ENCODE measurements around the gene CFP. TPM values are rescaled to one million over a fixed set of nuclear protein-coding genes. Genes with fewer than 3 reads are reported as not detected.
"Not testable (repeated sequence)": the region's sequence is repeated elsewhere in the genome, so short reads cannot be mapped to it uniquely, and the experiment has no call there.

The CFP gene
- total RNA-seq (2014; rRNA removed; shearing (Covaris generic)): 0.95 TPM in 1 of 2 replicates, not detected in the other
- polyA plus RNA-seq (2015; cell fraction: cytosol; rRNA removed): not detected in 2 replicates
- polyA plus RNA-seq (2015; cell fraction: nucleus; rRNA removed): 0.41 and 3.6 TPM in 2 replicates

- DNase-seq (ENCODE audit: low read depth, low spot score): no peak
- in situ Hi-C loops (cut with HindIII; ENCODE audit: low pct_unique_long_range_greater_than_20kb, low sequenced_read_pairs): no loop called here
These were observed at the start of gene CFP for GRCh38 chrX:47629419-47630200. Gene CFP (minus strand): TSS chrX:47629930. CDS start chrX:47629844, 86 bp downstream.

GRCh38 chrX:47675959-47676859 lies 46.5 kb upstream of the CFP start:
- DNase-seq (ENCODE audit: low read depth, low spot score); in situ Hi-C loops (cut with HindIII; ENCODE audit: low pct_unique_long_range_greater_than_20kb, low sequenced_read_pairs): not testable (repeated sequence)

- in situ Hi-C loops (cut with HindIII; ENCODE audit: low pct_unique_long_range_greater_than_20kb, low sequenced_read_pairs): no loop called here
These were observed 45.0 kb upstream of the CFP start for GRCh38 chrX:47674776-47675175.

GRCh38 chrX:47665797-47666196 lies 36.1 kb upstream of the CFP start:
- in situ Hi-C loops (cut with HindIII; ENCODE audit: low pct_unique_long_range_greater_than_20kb, low sequenced_read_pairs): not testable (repeated sequence)

More at GRCh38 chrX:47674776-47675175, 45.0 kb upstream of the CFP start:
- no peak for DNase-seq (ENCODE audit: low read depth, low spot score)

GRCh38 chrX:47664737-47665136 lies 35.0 kb upstream of the CFP start:
- in situ Hi-C loops (cut with HindIII; ENCODE audit: low pct_unique_long_range_greater_than_20kb, low sequenced_read_pairs): no loop called here

More at GRCh38 chrX:47665797-47666196, 36.1 kb upstream of the CFP start:
- not testable (repeated sequence) for DNase-seq (ENCODE audit: low read depth, low spot score)

GRCh38 chrX:47662144-47662657 lies 32.5 kb upstream of the CFP start:
- peak; percentile 68 for DNase-seq (ENCODE audit: low read depth, low spot score)
- in situ Hi-C loops (cut with HindIII; ENCODE audit: low pct_unique_long_range_greater_than_20kb, low sequenced_read_pairs): no loop called here

More at GRCh38 chrX:47664737-47665136, 35.0 kb upstream of the CFP start:
- DNase-seq (ENCODE audit: low read depth, low spot score): no peak

GRCh38 chrX:47661539-47661938 lies 31.8 kb upstream of the CFP start:
- in situ Hi-C loops (cut with HindIII; ENCODE audit: low pct_unique_long_range_greater_than_20kb, low sequenced_read_pairs): no loop called here
- no peak for DNase-seq (ENCODE audit: low read depth, low spot score)

GRCh38 chrX:47659421-47659726 lies 29.6 kb upstream of the CFP start:
- DNase-seq (ENCODE audit: low read depth, low spot score): no peak
- in situ Hi-C loops (cut with HindIII; ENCODE audit: low pct_unique_long_range_greater_than_20kb, low sequenced_read_pairs): no loop called here

GRCh38 chrX:47658684-47659420 lies 29.1 kb upstream of the CFP start, which contains the start of gene UXT:
Gene UXT (minus strand): TSS chrX:47659180. CDS start chrX:47658927, 253 bp downstream.
- in situ Hi-C loops (cut with HindIII; ENCODE audit: low pct_unique_long_range_greater_than_20kb, low sequenced_read_pairs): no loop called here
- DNase-seq (ENCODE audit: low read depth, low spot score): peak; percentile 93

GRCh38 chrX:47658301-47658683 lies 28.6 kb upstream of the CFP start:
- no peak for DNase-seq (ENCODE audit: low read depth, low spot score)
- in situ Hi-C loops (cut with HindIII; ENCODE audit: low pct_unique_long_range_greater_than_20kb, low sequenced_read_pairs): no loop called here

- in situ Hi-C loops (cut with HindIII; ENCODE audit: low pct_unique_long_range_greater_than_20kb, low sequenced_read_pairs): no loop called here
- DNase-seq (ENCODE audit: low read depth, low spot score): no peak
These were observed 21.5 kb upstream of the CFP start for GRCh38 chrX:47651043-47651905.

GRCh38 chrX:47650164-47651042 lies 20.7 kb upstream of the CFP start, which contains the start of gene ELK1:
Gene ELK1 (minus strand): TSS chrX:47650563. CDS start chrX:47641441, 9,122 bp downstream.
- DNase-seq (ENCODE audit: low read depth, low spot score): peak; percentile 97
- in situ Hi-C loops (cut with HindIII; ENCODE audit: low pct_unique_long_range_greater_than_20kb, low sequenced_read_pairs): no loop called here

- in situ Hi-C loops (cut with HindIII; ENCODE audit: low pct_unique_long_range_greater_than_20kb, low sequenced_read_pairs): no loop called here
- DNase-seq (ENCODE audit: low read depth, low spot score): no peak
These were observed 20.0 kb upstream of the CFP start for GRCh38 chrX:47649781-47650163.

GRCh38 chrX:47649271-47649670 lies 19.5 kb upstream of the CFP start:
- in situ Hi-C loops (cut with HindIII; ENCODE audit: low pct_unique_long_range_greater_than_20kb, low sequenced_read_pairs): no loop called here
- no peak for DNase-seq (ENCODE audit: low read depth, low spot score)

GRCh38 chrX:47648376-47648775 lies 18.6 kb upstream of the CFP start:
- in situ Hi-C loops (cut with HindIII; ENCODE audit: low pct_unique_long_range_greater_than_20kb, low sequenced_read_pairs): no loop called here
- no peak for DNase-seq (ENCODE audit: low read depth, low spot score)

- in situ Hi-C loops (cut with HindIII; ENCODE audit: low pct_unique_long_range_greater_than_20kb, low sequenced_read_pairs): no loop called here
- DNase-seq (ENCODE audit: low read depth, low spot score): no peak
These were observed 16.9 kb upstream of the CFP start for GRCh38 chrX:47646636-47647035.
